Neural cell (in vitro differentiated cells): Measurements from ENCODE around the gene SMLR1.

Experiments used
- EP300 ChIP-seq: fragments of 450-650 bp; conservative IDR thresholded peaks from 2 replicates; pipeline ENCODE4 v1.6.1; 2014; ENCODE audit warnings: antibody characterized with exemption, mild to moderate bottlenecking, moderate library complexity; ENCODE audit not compliant: poor library complexity, severe bottlenecking
- EZH2 ChIP-seq: fragments of 200-600, 300-800 bp; shearing (Covaris generic), sonication (generic); IDR thresholded peaks from 2 replicates; pipeline ENCODE4 v1.6.1; 2014; ENCODE audit warnings: antibody characterized with exemption, low read length, borderline replicate concordance, mild to moderate bottlenecking; ENCODE audit not compliant: insufficient read depth, poor library complexity, severe bottlenecking
- MXI1 ChIP-seq: fragments of 450-650 bp; conservative IDR thresholded peaks from 2 replicates; pipeline ENCODE4 v1.6.1; 2014; ENCODE audit warnings: antibody characterized with exemption, mild to moderate bottlenecking; ENCODE audit not compliant: poor library complexity, severe bottlenecking
- POLR2AphosphoS5 ChIP-seq: IDR thresholded peaks from 2 replicates; pipeline ENCODE4 v1.6.1; 2012
- RAD21 ChIP-seq: fragments of 450-650 bp; conservative IDR thresholded peaks from 2 replicates; pipeline ENCODE4 v1.6.1; 2014; ENCODE audit warnings: antibody characterized with exemption, mild to moderate bottlenecking, moderate library complexity
- REST ChIP-seq: IDR thresholded peaks from 2 replicates; pipeline ENCODE4 v1.6.1; 2012; ENCODE audit warnings: borderline replicate concordance
- TAF1 ChIP-seq: IDR thresholded peaks from 2 replicates; pipeline ENCODE4 v1.6.1; 2012; ENCODE audit warnings: low read depth
- TF ChIP-seq, protein P1 (sequence below): fragments of 450-650 bp; IDR thresholded peaks from 2 replicates; pipeline ENCODE4 v1.5.1; 2014; ENCODE audit warnings: antibody characterized with exemption, mild to moderate bottlenecking, moderate library complexity; ENCODE audit not compliant: poor library complexity, severe bottlenecking

- TF ChIP-seq, protein P1, sequence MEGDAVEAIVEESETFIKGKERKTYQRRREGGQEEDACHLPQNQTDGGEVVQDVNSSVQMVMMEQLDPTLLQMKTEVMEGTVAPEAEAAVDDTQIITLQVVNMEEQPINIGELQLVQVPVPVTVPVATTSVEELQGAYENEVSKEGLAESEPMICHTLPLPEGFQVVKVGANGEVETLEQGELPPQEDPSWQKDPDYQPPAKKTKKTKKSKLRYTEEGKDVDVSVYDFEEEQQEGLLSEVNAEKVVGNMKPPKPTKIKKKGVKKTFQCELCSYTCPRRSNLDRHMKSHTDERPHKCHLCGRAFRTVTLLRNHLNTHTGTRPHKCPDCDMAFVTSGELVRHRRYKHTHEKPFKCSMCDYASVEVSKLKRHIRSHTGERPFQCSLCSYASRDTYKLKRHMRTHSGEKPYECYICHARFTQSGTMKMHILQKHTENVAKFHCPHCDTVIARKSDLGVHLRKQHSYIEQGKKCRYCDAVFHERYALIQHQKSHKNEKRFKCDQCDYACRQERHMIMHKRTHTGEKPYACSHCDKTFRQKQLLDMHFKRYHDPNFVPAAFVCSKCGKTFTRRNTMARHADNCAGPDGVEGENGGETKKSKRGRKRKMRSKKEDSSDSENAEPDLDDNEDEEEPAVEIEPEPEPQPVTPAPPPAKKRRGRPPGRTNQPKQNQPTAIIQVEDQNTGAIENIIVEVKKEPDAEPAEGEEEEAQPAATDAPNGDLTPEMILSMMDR: no peak
- TF ChIP-seq EP300 (no peak), RAD21 (no peak), POLR2AphosphoS5 (no peak), EZH2 (no peak), REST (no peak), TAF1 (no peak), MXI1 (no peak)
Measured at GRCh38 chr6:130810307-130811030, 16.7 kb upstream of the SMLR1 start.
